ENCODE data around the gene AK1. TPM values are rescaled to one million over a fixed set of nuclear protein-coding genes. Genes with fewer than 3 reads are reported as not detected.

Gene AK1
- total and polyA plus RNA-seq, 2 of the 8 experiments (the other 6 are each of a cell fraction or from before 2014, with no cell fraction given), result 37.9 to 39.2 TPM

DNA sequence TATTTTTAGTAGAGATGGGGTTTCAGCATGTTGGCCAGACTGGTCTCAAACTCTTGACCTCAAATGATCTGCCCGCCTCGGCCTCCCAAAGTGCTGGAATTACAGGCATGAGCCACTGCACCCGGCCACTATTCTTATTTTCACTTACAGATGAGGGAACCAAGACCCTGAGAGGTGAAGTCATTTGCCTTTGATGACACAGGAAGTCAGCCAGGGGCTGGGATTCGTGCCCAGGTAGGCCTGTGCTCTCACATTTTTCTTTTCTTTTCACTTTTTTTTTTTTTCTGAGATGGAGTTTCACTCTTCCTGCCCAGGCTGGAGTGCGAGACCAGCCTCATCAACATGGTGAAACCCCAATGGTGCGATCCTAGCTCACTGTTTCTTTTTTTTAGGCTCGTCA, 45.2 kb downstream of the AK1 start:
- no peak overlapping the region for H2BK120ac ChIP-seq (replicated peaks; ENCODE audit: low read depth, low read length)
- peaks cover 0 to 8% (median 3%) of the 10 kb centered on the region in 4 experiments; a peak in 4 of 7 replicates for H3K4me1 ChIP-seq (replicated peaks in 1 of 4; ENCODE audit: control insufficient read depth in 3 of 4, insufficient read depth in 4 of 4, low read length in 3 of 4)
- no peak overlapping the region for H2BK20ac ChIP-seq (ENCODE audit: low read length)
- no peak overlapping the region for H3K4me2 ChIP-seq (ENCODE audit: insufficient read depth in 1 of 2, low read depth in 2 of 2, low read length in 2 of 2)
- ChIA-PET POLR2A (ENCODE audit: partially characterized antibody) (interaction anchor here (1.2 kb wide), 1 partner anchor 13 kb away, joined by 5 read pairs; no protein-coding TSS in a partner anchor), CTCF (ENCODE audit: partially characterized antibody) (interaction anchor here (0.7 to 7.9 kb wide), 4 partner anchors 22 to 110 kb away, joined by 3 to 51 read pairs (median 4); partner anchors contain the start of gene ENG)
- no peak overlapping the region for H3K14ac ChIP-seq (ENCODE audit: insufficient read length)
- no peaks in the 10 kb centered on the region for H3K79me2 ChIP-seq (ENCODE audit: control insufficient read depth in 1 of 2, insufficient read depth in 2 of 2, low read length in 2 of 2)
- no peak overlapping the region for H3K4me3 ChIP-seq (ENCODE audit: extremely low read depth in 1 of 4, insufficient read depth in 2 of 4, low read depth in 3 of 4, low read length in 4 of 4)
- H4K8ac ChIP-seq (ENCODE audit: extremely low read depth, insufficient read depth, low read length), result no peak overlapping the region
- H3K27me3 ChIP-seq (replicated peaks in 1 of 4; ENCODE audit: control insufficient read depth in 3 of 4, extremely low read depth in 1 of 4, insufficient read depth in 3 of 4, low read length in 3 of 4), result no peaks in the 10 kb centered on the region
- 0 out of 2 replicates have a peak overlapping the region, but pooled peaks have one; percentile 29 for H2AFZ ChIP-seq (ENCODE audit: low read length)
- no peak overlapping the region for H3K27ac ChIP-seq (ENCODE audit: low read depth, low read length)
- H2AK5ac ChIP-seq (ENCODE audit: low read depth, low read length), result no peak overlapping the region
- H3K9ac ChIP-seq (replicated peaks in 1 of 4; ENCODE audit: extremely low read depth in 1 of 4, low read depth in 3 of 4, low read length in 3 of 4), result no peak overlapping the region
- no peaks in the 10 kb centered on the region for H3K9me3 ChIP-seq (ENCODE audit: insufficient read depth in 2 of 2, low read depth in 1 of 2, low read length in 1 of 2)
- H3K23me2 ChIP-seq (ENCODE audit: low read depth, low read length), result peaks cover 3% of the 10 kb centered on the region; the same call in 1 of the 2 replicates
- no peak for FAIRE-seq
- no peak overlapping the region for H3K23ac ChIP-seq (ENCODE audit: insufficient read length)
- no peak for TF ChIP-seq TEAD4 (IDR thresholded peaks at IDR 0.05; ENCODE audit: low read depth, low read length)
- TF ChIP-seq NRF1 (IDR thresholded peaks at IDR 0.05; ENCODE audit: low read depth, low read length), result no peak
- TF ChIP-seq BCL11A (IDR thresholded peaks at IDR 0.05; ENCODE audit: low read depth in 2 of 2, low read length in 2 of 2), result no peak
- TF ChIP-seq GABPA (IDR thresholded peaks at IDR 0.05; ENCODE audit: borderline replicate concordance, insufficient read depth, low read length), result no peak
- TF ChIP-seq, protein P1, sequence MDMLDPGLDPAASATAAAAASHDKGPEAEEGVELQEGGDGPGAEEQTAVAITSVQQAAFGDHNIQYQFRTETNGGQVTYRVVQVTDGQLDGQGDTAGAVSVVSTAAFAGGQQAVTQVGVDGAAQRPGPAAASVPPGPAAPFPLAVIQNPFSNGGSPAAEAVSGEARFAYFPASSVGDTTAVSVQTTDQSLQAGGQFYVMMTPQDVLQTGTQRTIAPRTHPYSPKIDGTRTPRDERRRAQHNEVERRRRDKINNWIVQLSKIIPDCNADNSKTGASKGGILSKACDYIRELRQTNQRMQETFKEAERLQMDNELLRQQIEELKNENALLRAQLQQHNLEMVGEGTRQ (IDR thresholded peaks at IDR 0.05; ENCODE audit: low read length), result no peak
- TF ChIP-seq TBP (IDR thresholded peaks at IDR 0.05; ENCODE audit: low read depth, low read length), result no peak
- TF ChIP-seq EZH2 (IDR thresholded peaks at IDR 0.05; ENCODE audit: low read depth, low read length, severe bottlenecking), result no peak
- no peak for TF ChIP-seq TAF7 (optimal IDR thresholded peaks at IDR 0.05; ENCODE audit: borderline replicate concordance, low read depth, low read length)
- no peak for TF ChIP-seq ZNF274 (IDR thresholded peaks at IDR 0.05; ENCODE audit: borderline replicate concordance, extremely low read depth, low read length)
- no peak for TF ChIP-seq CBX8 (IDR thresholded peaks at IDR 0.05; ENCODE audit: borderline replicate concordance, low read depth, low read length)
- H3K18ac ChIP-seq (ENCODE audit: extremely low read depth, low read length), result no peak overlapping the region
- H4K5ac ChIP-seq (ENCODE audit: insufficient read length, low read depth, low read length), result no peak overlapping the region
- no peak for DNase-seq (ENCODE audit: low read depth in 1 of 2, low spot score in 2 of 2)
- no peaks in the 10 kb centered on the region for H3K36me3 ChIP-seq (ENCODE audit: control insufficient read depth in 2 of 4, insufficient read depth in 4 of 4, low read length in 3 of 4)
- no peaks in the 10 kb centered on the region for H4K20me1 ChIP-seq (replicated peaks in 1 of 2; ENCODE audit: control insufficient read depth in 1 of 2, insufficient read depth in 2 of 2, low read length in 2 of 2)
- H2BK15ac ChIP-seq (ENCODE audit: low read length), result no peak overlapping the region
- H3K79me1 ChIP-seq (ENCODE audit: low read depth, low read length), result no peaks in the 10 kb centered on the region
- no peak overlapping the region for H3K56ac ChIP-seq (replicated peaks; ENCODE audit: insufficient read length, low read depth, low read length)
- H2BK12ac ChIP-seq (ENCODE audit: low read depth, low read length), result no peak overlapping the region
- no peak overlapping the region for H2BK5ac ChIP-seq (ENCODE audit: low read depth, low read length)
- no peak overlapping the region for H4K91ac ChIP-seq (replicated peaks; ENCODE audit: insufficient read length, low read length)
- WGBS, 2 experiments (ENCODE audit: extremely low coverage in 1 of 2, insufficient coverage in 1 of 2, insufficient read length in 1 of 2, insufficient replicate concordance in 2 of 2, low coverage in 1 of 2, low lambda C conversion rate in 2 of 2, missing lambda C conversion rate in 1 of 2), result 90% methylated on average over 7 of the region's 7 CpGs; no CpG with 5 or more reads in 1 of the 2 experiments
- no peak overlapping the region for H3K4ac ChIP-seq (replicated peaks; ENCODE audit: insufficient read length, low read depth, low read length)

Measured in H1 (cell line).